Measurements from ENCODE around the gene SEC11A. TPM values are rescaled to one million over a fixed set of nuclear protein-coding genes. Genes with fewer than 3 reads are reported as not detected.
A peak's percentile ranks its signal among the peaks of the same experiment; 100 is the strongest.

The SEC11A gene
- total RNA-seq, 1 donor: 225 TPM

GRCh38 chr15:84749111-84749991, 33.4 kb upstream of the SEC11A start:
- peak overlapping the region; percentile 97 for H3K4me3 ChIP-seq (ENCODE audit: low read depth, low read length)
- TF ChIP-seq CTCF (IDR thresholded peaks at IDR 0.05; ENCODE audit: insufficient read depth, low read depth, low read length): peak; percentile 6
- DNase-seq (ENCODE audit: low read depth): peak; percentile 34

- DNase-seq (ENCODE audit: low read depth): peak; percentile 80
- TF ChIP-seq CTCF (IDR thresholded peaks at IDR 0.05; ENCODE audit: insufficient read depth, low read depth, low read length): no peak
- peak within 1 kb of the TSS; percentile 97 for H3K4me3 ChIP-seq (ENCODE audit: low read depth, low read length)
Measured at GRCh38 chr15:84748274-84749110, 32.6 kb upstream of the SEC11A start, which contains the start of gene ZNF592. Gene ZNF592 (plus strand): TSS chr15:84748592. CDS start chr15:84782676, 34,084 bp downstream.

- DNase-seq (ENCODE audit: low read depth): peak; percentile 75
Measured at GRCh38 chr15:84747416-84748273, 31.7 kb upstream of the SEC11A start.

GRCh38 chr15:84741121-84741520, 25.2 kb upstream of the SEC11A start:
- H3K4me3 ChIP-seq (ENCODE audit: low read depth, low read length): no peak overlapping the region
- no peak for TF ChIP-seq CTCF (IDR thresholded peaks at IDR 0.05; ENCODE audit: insufficient read depth, low read depth, low read length)
- no peak for DNase-seq (ENCODE audit: low read depth)

More at GRCh38 chr15:84747416-84748273, 31.7 kb upstream of the SEC11A start:
- peak; percentile 4 for TF ChIP-seq CTCF (IDR thresholded peaks at IDR 0.05; ENCODE audit: insufficient read depth, low read depth, low read length)
- H3K4me3 ChIP-seq (ENCODE audit: low read depth, low read length): peak overlapping the region; percentile 68

- TF ChIP-seq CTCF (IDR thresholded peaks at IDR 0.05; ENCODE audit: insufficient read depth, low read depth, low read length): no peak
- H3K4me3 ChIP-seq (ENCODE audit: low read depth, low read length): no peak overlapping the region
- DNase-seq (ENCODE audit: low read depth): no peak
Measured at GRCh38 chr15:84740691-84741090, 24.8 kb upstream of the SEC11A start.

GRCh38 chr15:84737005-84737404, 21.1 kb upstream of the SEC11A start:
- H3K4me3 ChIP-seq (ENCODE audit: low read depth, low read length): no peak overlapping the region
- no peak for DNase-seq (ENCODE audit: low read depth)
- TF ChIP-seq CTCF (IDR thresholded peaks at IDR 0.05; ENCODE audit: insufficient read depth, low read depth, low read length): no peak
